Hematopoietic multipotent progenitor cell treated with erythropoietin and hydrocortisone succinate and interleukin-3 and kit ligand, for 6 days (in vitro differentiated cells): ENCODE results near the gene TXLNG.
A peak's percentile ranks its signal among the peaks of the same experiment; 100 is the strongest.

Source experiments
- DNase-seq: peaks from one replicate; pipeline ENCODE4 v3.0.0-alpha.2; 2015

The TXLNG gene

GRCh38 chrX:16839219-16839851, 53.1 kb downstream of the TXLNG start:
- DNase-seq, result peak; percentile 77

GRCh38 chrX:16839852-16840460, 53.7 kb downstream of the TXLNG start:
- DNase-seq, result peak; percentile 15

- DNase-seq, result no peak
Observed at GRCh38 chrX:16842684-16843083, 56.4 kb downstream of the TXLNG start.

- DNase-seq, result peak; percentile 45
Observed at GRCh38 chrX:16843208-16843909, 57.1 kb downstream of the TXLNG start.

GRCh38 chrX:16845686-16846085, 59.4 kb downstream of the TXLNG start:
- no peak for DNase-seq

- no peak for DNase-seq
Observed at GRCh38 chrX:16848541-16848940, 62.3 kb downstream of the TXLNG start.

- no peak for DNase-seq
Observed at GRCh38 chrX:16851421-16851820, 65.2 kb downstream of the TXLNG start.

GRCh38 chrX:16851827-16852226, 65.6 kb downstream of the TXLNG start:
- no peak for DNase-seq

- no peak for DNase-seq
Observed at GRCh38 chrX:16852617-16853179, 66.4 kb downstream of the TXLNG start.

GRCh38 chrX:16853537-16853936, 67.3 kb downstream of the TXLNG start:
- DNase-seq, result no peak

- no peak for DNase-seq
Observed at GRCh38 chrX:16855363-16856075, 69.3 kb downstream of the TXLNG start.

- peak; percentile 26 for DNase-seq
Observed at GRCh38 chrX:16856076-16856404, 69.8 kb downstream of the TXLNG start.

- no peak for DNase-seq
Observed at GRCh38 chrX:16856744-16857143, 70.5 kb downstream of the TXLNG start.

- DNase-seq, result no peak
Observed at GRCh38 chrX:16862829-16863228, 76.6 kb downstream of the TXLNG start.

- DNase-seq, result no peak
Observed at GRCh38 chrX:16867947-16868346, 81.7 kb downstream of the TXLNG start.

- DNase-seq, result no peak
Observed at GRCh38 chrX:16868920-16869319, 82.7 kb downstream of the TXLNG start.

GRCh38 chrX:16869393-16870094, 83.3 kb downstream of the TXLNG start:
- peak; percentile 56 for DNase-seq

- peak; percentile 89 for DNase-seq
Observed at GRCh38 chrX:16870095-16870861, 84.0 kb downstream of the TXLNG start, which contains the start of gene RBBP7. TSS of gene RBBP7 (minus strand) at chrX:16870362. CDS start at chrX:16870053, 309 bp downstream.

GRCh38 chrX:16870862-16871815, 84.9 kb downstream of the TXLNG start:
- peak; percentile 42 for DNase-seq

GRCh38 chrX:16873106-16873505, 86.8 kb downstream of the TXLNG start:
- no peak for DNase-seq
